B cell (primary cell): ENCODE data around the gene PDE11A.

ENCODE experiments used
- CTCF ChIP-seq: fragments of 200-600 bp; IDR thresholded peaks from one replicate; pipeline ENCODE4 v1.8.0; 2022; ENCODE audit warnings: antibody characterized with exemption, mild to moderate bottlenecking
- EZH2 ChIP-seq: IDR thresholded peaks from 2 replicates; pipeline ENCODE4 v1.6.1; 2012; ENCODE audit warnings: borderline replicate concordance, low read depth, mild to moderate bottlenecking, moderate library complexity, low read length; ENCODE audit not compliant: insufficient read depth, poor library complexity, severe bottlenecking

- no peak for TF ChIP-seq CTCF
- TF ChIP-seq EZH2 = no peak
These were observed 230.3 kb downstream of the PDE11A start for GRCh38 chr2:177842243-177842642.
